HL-60 (cell line): ENCODE data around the gene KCNC1.

Experiments
- DNase-seq, 2 experiments: peaks; one replicate each; pipeline ENCODE4 v3.0.0-alpha.2; 2010 to 2020; ENCODE audit warnings: low read depth in 1 of 2, low spot score in 1 of 2
- H3K27ac ChIP-seq: fragments of 250-450 bp; sonication (Bioruptor Pico); replicated peaks from 2 replicates; pipeline ENCODE4 v1.5.1; 2020; ENCODE audit warnings: mild to moderate bottlenecking, moderate library complexity
- H3K27me3 ChIP-seq: fragments of 250-450 bp; sonication (Bioruptor Pico); 2 replicates; pipeline ENCODE4 v1.5.1; 2021; ENCODE audit warnings: mild to moderate bottlenecking, moderate library complexity; ENCODE audit not compliant: insufficient read depth, poor library complexity, severe bottlenecking
- H3K4me3 ChIP-seq: replicated peaks from 2 replicates; pipeline ENCODE4 v1.5.1; 2011; ENCODE audit warnings: mild to moderate bottlenecking, control low read depth, low read length; ENCODE audit not compliant: insufficient read depth
- GABPA ChIP-seq: IDR thresholded peaks from 2 replicates; pipeline ENCODE4 v1.6.1; 2012; ENCODE audit warnings: low read depth
- POLR2AphosphoS5 ChIP-seq: IDR thresholded peaks from 2 replicates; pipeline ENCODE4 v1.6.1; 2012; ENCODE audit warnings: low read depth
- SPI1 ChIP-seq: IDR thresholded peaks from 2 replicates; pipeline ENCODE4 v1.6.1; 2012; ENCODE audit warnings: low read depth, mild to moderate bottlenecking, borderline replicate concordance
- TF ChIP-seq, protein P1 (sequence below): IDR thresholded peaks from 2 replicates; pipeline ENCODE4 v1.6.1; 2012; ENCODE audit warnings: low read depth; ENCODE audit not compliant: insufficient replicate concordance
- TF ChIP-seq, protein P2 (sequence below): IDR thresholded peaks from one replicate; pipeline ENCODE4 v1.5.1; 2011; ENCODE audit warnings: low read length, control low read depth, inconsistent platforms; ENCODE audit not compliant: insufficient read depth

KCNC1 gene

DNA sequence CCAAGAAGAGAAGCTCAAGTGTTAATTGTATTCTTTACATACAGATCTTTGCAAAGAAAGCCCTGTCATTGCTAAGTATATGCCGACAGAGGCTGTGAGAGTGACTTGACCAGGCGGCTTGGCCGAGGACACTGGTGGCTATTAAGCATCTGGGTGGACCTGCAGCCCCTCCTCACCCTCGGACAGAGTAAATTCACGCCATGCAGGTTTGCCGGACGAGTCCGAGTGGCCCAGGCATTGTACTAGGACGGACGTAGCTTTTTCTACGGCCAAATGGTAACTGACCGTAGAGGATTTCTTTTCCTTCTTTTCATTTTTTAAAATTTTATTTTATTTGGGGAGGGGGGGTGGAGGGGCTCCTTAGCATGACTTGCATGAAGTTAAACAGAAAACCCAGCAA is 47.0 kb downstream of the KCNC1 start:
- TF ChIP-seq SPI1 (no peak), GABPA (no peak), POLR2AphosphoS5 (no peak)
- TF ChIP-seq, protein P1, sequence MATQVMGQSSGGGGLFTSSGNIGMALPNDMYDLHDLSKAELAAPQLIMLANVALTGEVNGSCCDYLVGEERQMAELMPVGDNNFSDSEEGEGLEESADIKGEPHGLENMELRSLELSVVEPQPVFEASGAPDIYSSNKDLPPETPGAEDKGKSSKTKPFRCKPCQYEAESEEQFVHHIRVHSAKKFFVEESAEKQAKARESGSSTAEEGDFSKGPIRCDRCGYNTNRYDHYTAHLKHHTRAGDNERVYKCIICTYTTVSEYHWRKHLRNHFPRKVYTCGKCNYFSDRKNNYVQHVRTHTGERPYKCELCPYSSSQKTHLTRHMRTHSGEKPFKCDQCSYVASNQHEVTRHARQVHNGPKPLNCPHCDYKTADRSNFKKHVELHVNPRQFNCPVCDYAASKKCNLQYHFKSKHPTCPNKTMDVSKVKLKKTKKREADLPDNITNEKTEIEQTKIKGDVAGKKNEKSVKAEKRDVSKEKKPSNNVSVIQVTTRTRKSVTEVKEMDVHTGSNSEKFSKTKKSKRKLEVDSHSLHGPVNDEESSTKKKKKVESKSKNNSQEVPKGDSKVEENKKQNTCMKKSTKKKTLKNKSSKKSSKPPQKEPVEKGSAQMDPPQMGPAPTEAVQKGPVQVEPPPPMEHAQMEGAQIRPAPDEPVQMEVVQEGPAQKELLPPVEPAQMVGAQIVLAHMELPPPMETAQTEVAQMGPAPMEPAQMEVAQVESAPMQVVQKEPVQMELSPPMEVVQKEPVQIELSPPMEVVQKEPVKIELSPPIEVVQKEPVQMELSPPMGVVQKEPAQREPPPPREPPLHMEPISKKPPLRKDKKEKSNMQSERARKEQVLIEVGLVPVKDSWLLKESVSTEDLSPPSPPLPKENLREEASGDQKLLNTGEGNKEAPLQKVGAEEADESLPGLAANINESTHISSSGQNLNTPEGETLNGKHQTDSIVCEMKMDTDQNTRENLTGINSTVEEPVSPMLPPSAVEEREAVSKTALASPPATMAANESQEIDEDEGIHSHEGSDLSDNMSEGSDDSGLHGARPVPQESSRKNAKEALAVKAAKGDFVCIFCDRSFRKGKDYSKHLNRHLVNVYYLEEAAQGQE = no peak
- TF ChIP-seq, protein P2, sequence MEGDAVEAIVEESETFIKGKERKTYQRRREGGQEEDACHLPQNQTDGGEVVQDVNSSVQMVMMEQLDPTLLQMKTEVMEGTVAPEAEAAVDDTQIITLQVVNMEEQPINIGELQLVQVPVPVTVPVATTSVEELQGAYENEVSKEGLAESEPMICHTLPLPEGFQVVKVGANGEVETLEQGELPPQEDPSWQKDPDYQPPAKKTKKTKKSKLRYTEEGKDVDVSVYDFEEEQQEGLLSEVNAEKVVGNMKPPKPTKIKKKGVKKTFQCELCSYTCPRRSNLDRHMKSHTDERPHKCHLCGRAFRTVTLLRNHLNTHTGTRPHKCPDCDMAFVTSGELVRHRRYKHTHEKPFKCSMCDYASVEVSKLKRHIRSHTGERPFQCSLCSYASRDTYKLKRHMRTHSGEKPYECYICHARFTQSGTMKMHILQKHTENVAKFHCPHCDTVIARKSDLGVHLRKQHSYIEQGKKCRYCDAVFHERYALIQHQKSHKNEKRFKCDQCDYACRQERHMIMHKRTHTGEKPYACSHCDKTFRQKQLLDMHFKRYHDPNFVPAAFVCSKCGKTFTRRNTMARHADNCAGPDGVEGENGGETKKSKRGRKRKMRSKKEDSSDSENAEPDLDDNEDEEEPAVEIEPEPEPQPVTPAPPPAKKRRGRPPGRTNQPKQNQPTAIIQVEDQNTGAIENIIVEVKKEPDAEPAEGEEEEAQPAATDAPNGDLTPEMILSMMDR = no peak
- no peak for DNase-seq
- Histone ChIP-seq H3K4me3 (no peak overlapping the region), H3K27me3 (no peaks in the 10 kb centered on the region), H3K27ac (no peak overlapping the region)

DNA sequence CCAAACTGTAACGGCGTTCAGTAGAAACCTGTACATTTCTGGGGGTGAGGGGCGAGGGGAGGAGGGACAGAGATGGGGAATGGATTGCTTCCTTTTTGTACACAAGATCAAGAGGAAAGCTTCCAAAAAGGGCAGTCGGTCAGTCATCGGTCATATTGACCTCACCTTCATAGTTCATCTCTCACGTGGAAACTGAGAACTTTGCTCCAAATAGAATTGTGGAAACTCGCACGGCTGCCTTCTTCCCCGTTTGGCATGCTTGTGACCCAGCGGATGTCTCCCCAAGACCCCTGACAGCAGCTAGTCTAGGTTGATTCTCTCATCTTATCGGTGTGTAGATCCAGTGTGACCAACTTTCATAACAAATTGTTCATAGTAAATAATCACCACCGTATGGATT is 47.6 kb downstream of the KCNC1 start:
- H3K27me3 ChIP-seq = no peaks in the 10 kb centered on the region
- TF ChIP-seq, protein P2 = no peak
- TF ChIP-seq POLR2AphosphoS5 = no peak
- TF ChIP-seq SPI1 = no peak
- TF ChIP-seq, protein P1 = no peak
- TF ChIP-seq GABPA = no peak
- H3K4me3 ChIP-seq = no peak overlapping the region
- no peak for DNase-seq
- H3K27ac ChIP-seq = no peak overlapping the region

DNA sequence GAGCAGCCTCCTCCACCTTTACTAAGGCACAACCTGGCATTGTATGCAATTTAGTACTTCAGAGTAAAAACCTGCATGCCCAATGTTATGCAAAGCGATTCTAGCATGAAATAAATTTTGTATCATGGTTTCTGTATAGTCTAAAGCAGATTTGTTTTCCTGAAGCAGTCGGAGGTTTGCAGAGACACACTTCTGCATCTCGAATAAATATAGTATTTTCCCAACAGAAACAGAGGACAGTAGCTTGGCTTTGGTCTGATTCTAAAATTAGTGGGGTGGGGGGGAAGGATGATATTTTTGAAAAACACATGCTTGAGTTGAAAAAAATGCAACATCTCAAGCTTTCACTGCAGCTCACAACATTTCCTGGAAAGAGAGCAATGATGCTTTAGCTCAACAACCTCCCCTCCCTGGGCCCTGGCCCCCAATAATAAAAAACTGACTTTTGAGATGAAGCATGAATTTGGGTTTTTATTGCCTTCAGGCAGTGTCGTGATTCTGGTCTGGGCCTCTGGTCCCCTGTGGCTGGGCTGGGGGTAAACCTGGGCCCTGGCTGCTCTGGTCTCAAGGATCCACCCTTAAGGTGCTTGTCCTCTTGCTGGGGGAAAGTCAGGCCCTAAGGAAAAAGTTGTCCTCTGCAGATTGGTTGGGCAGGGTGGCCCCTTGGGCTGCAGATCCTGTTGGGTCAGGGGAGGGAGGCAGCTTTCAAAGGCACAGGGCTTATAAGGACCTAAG is 48.2 kb downstream of the KCNC1 start:
- Histone ChIP-seq H3K27me3 (no peaks in the 10 kb centered on the region), H3K27ac (no peak overlapping the region), H3K4me3 (no peak overlapping the region)
- no peak for DNase-seq
- no peak for TF ChIP-seq SPI1

DNA sequence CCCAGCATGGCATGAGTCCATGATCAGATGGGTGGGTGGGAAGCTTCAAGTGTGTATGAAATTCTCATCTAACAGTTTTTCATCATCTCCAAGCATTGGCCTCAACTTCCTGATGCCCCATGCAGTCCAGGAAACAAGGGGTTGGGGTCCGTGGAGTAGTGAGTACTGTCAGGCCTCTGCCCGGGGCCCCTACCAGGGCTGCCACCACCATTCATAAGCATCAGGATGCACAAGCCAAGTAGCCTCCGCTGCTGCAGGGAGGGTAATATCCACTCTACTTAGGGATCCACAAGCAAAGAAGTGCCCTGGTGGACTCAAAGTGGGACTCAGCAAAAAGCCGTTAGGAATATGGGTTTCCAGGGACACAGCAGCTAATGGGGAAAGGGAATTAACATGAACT is 49.3 kb downstream of the KCNC1 start:
- Histone ChIP-seq H3K4me3 (no peak overlapping the region), H3K27me3 (no peaks in the 10 kb centered on the region), H3K27ac (no peak overlapping the region)
- TF ChIP-seq GABPA = no peak
- no peak for TF ChIP-seq POLR2AphosphoS5
- TF ChIP-seq, protein P1 = no peak
- no peak for DNase-seq
